Midbrain (tissue), 1 donor: ENCODE results near the gene CCR8.
"Not testable (repeated sequence)": the region's sequence is repeated elsewhere in the genome, so short reads cannot be mapped to it uniquely, and the experiment has no call there.

ENCODE experiments used
- DNase-seq: peaks from one replicate; lab custom pipeline; 2025; lab: John Stamatoyannopoulos, UW

CCR8 gene

GRCh38 chr3:39349080-39349479, 19.6 kb downstream of the CCR8 start:
- DNase-seq = no peak

- DNase-seq = no peak
These were observed 21.2 kb downstream of the CCR8 start for GRCh38 chr3:39350714-39351113.

GRCh38 chr3:39351134-39351533, 21.6 kb downstream of the CCR8 start:
- not testable (repeated sequence) for DNase-seq

- DNase-seq = not testable (repeated sequence)
These were observed 23.8 kb downstream of the CCR8 start for GRCh38 chr3:39353168-39353927.

GRCh38 chr3:39358333-39358732, 28.8 kb downstream of the CCR8 start:
- DNase-seq = no peak

GRCh38 chr3:39361252-39361927, 31.9 kb downstream of the CCR8 start:
- DNase-seq = no peak

GRCh38 chr3:39362192-39362591, 32.7 kb downstream of the CCR8 start:
- no peak for DNase-seq

GRCh38 chr3:39362812-39363211, 33.3 kb downstream of the CCR8 start:
- no peak for DNase-seq

GRCh38 chr3:39370450-39370849, 40.9 kb downstream of the CCR8 start:
- DNase-seq = not testable (repeated sequence)

GRCh38 chr3:39372833-39373232, 43.3 kb downstream of the CCR8 start:
- DNase-seq = no peak

GRCh38 chr3:39376959-39377634, 47.6 kb downstream of the CCR8 start:
- no peak for DNase-seq

- no peak for DNase-seq
These were observed 48.6 kb downstream of the CCR8 start for GRCh38 chr3:39378088-39378487.

- DNase-seq = no peak
These were observed 49.7 kb downstream of the CCR8 start for GRCh38 chr3:39378957-39379777.

- DNase-seq = no peak
These were observed 50.3 kb downstream of the CCR8 start for GRCh38 chr3:39379778-39380155.

GRCh38 chr3:39381432-39381831, 51.9 kb downstream of the CCR8 start:
- DNase-seq = no peak
